H9 (cell line): ENCODE data around the gene TBX21. TPM values are rescaled to one million over a fixed set of nuclear protein-coding genes. Genes with fewer than 3 reads are reported as not detected.

ENCODE experiments used
- DNase-seq: peaks from one replicate; pipeline ENCODE4 v3.0.0-alpha.2; 2017
- H2AFZ ChIP-seq: one replicate; pipeline ENCODE4 v1.6.1; 2013; ENCODE audit warnings: mild to moderate bottlenecking, low read length, control low read depth, moderate library complexity
- H2AK5ac ChIP-seq: 2 replicates; pipeline ENCODE4 v1.6.1; 2013; ENCODE audit warnings: low read length, control low read depth, mixed read lengths; ENCODE audit not compliant: insufficient read length
- H2BK120ac ChIP-seq: one replicate; pipeline ENCODE4 v1.6.1; 2013; ENCODE audit warnings: low read depth, mild to moderate bottlenecking, low read length, control low read depth, inconsistent platforms; ENCODE audit not compliant: poor library complexity, severe bottlenecking
- H2BK12ac ChIP-seq: 2 replicates; pipeline ENCODE4 v1.6.1; 2013; ENCODE audit warnings: low read length, control low read depth, mixed read lengths, low read depth; ENCODE audit not compliant: insufficient read length
- H2BK15ac ChIP-seq: 2 replicates; pipeline ENCODE4 v1.6.1; 2013; ENCODE audit warnings: low read depth, low read length, control low read depth
- H2BK20ac ChIP-seq: one replicate; pipeline ENCODE4 v1.6.1; 2013; ENCODE audit warnings: low read depth, mild to moderate bottlenecking, low read length, control low read depth, inconsistent platforms; ENCODE audit not compliant: poor library complexity, severe bottlenecking
- H2BK5ac ChIP-seq: 2 replicates; pipeline ENCODE4 v1.6.1; 2013; ENCODE audit warnings: low read length, control low read depth, mixed read lengths; ENCODE audit not compliant: insufficient read length
- H3K14ac ChIP-seq: 2 replicates; pipeline ENCODE4 v1.6.1; 2013; ENCODE audit warnings: low read length, control low read depth; ENCODE audit not compliant: insufficient read depth
- H3K18ac ChIP-seq: 2 replicates; pipeline ENCODE4 v1.6.1; 2013; ENCODE audit warnings: low read depth, mild to moderate bottlenecking, mixed read lengths, low read length, control low read depth; ENCODE audit not compliant: insufficient read length
- H3K23ac ChIP-seq: 2 replicates; pipeline ENCODE4 v1.6.1; 2013; ENCODE audit warnings: low read length, control low read depth, mixed read lengths, low read depth; ENCODE audit not compliant: insufficient read length
- H3K23me2 ChIP-seq: 2 replicates; pipeline ENCODE4 v1.6.1; 2013; ENCODE audit warnings: low read depth, mild to moderate bottlenecking, mixed read lengths, low read length, control low read depth; ENCODE audit not compliant: insufficient read length, poor library complexity, severe bottlenecking
- H3K27ac ChIP-seq: 2 replicates; pipeline ENCODE4 v1.5.1; 2013; ENCODE audit warnings: low read length, control low read depth, mixed read lengths, low read depth; ENCODE audit not compliant: insufficient read length
- H3K27me3 ChIP-seq: 2 replicates; pipeline ENCODE4 v1.6.1; 2013; ENCODE audit warnings: low read length, control low read depth, inconsistent platforms; ENCODE audit not compliant: insufficient read depth
- H3K4ac ChIP-seq: 2 replicates; pipeline ENCODE4 v1.6.1; 2013; ENCODE audit warnings: low read depth, mild to moderate bottlenecking, control low read depth, inconsistent platforms, low read length, moderate library complexity
- H3K4me1 ChIP-seq: 2 replicates; pipeline ENCODE4 v1.6.1; 2013; ENCODE audit warnings: low read length, control low read depth, inconsistent platforms; ENCODE audit not compliant: insufficient read depth
- H3K4me2 ChIP-seq: 2 replicates; pipeline ENCODE4 v1.6.1; 2013; ENCODE audit warnings: low read length, control low read depth, mixed read lengths; ENCODE audit not compliant: insufficient read length, insufficient read depth
- H3K56ac ChIP-seq: 2 replicates; pipeline ENCODE4 v1.6.1; 2013; ENCODE audit warnings: low read depth, mild to moderate bottlenecking, mixed read lengths, low read length, control low read depth; ENCODE audit not compliant: insufficient read length
- H3K79me1 ChIP-seq: 2 replicates; pipeline ENCODE4 v1.6.1; 2013; ENCODE audit warnings: low read depth, mild to moderate bottlenecking, moderate library complexity, low read length, control low read depth, inconsistent platforms; ENCODE audit not compliant: insufficient read depth, poor library complexity, severe bottlenecking
- H3K79me2 ChIP-seq: 2 replicates; pipeline ENCODE4 v1.6.1; 2013; ENCODE audit warnings: low read length, control low read depth, inconsistent platforms; ENCODE audit not compliant: insufficient read depth
- H3K9ac ChIP-seq: 2 replicates; pipeline ENCODE4 v1.6.1; 2013; ENCODE audit warnings: low read length, control low read depth, mixed read lengths; ENCODE audit not compliant: insufficient read length; ENCODE audit errors: extremely low read depth
- H3K9me3 ChIP-seq: one replicate; pipeline ENCODE4 v1.6.1; 2013; ENCODE audit warnings: low read depth, low read length, inconsistent platforms; ENCODE audit not compliant: control insufficient read depth
- H3T11ph ChIP-seq: one replicate; pipeline ENCODE4 v1.6.1; 2013; ENCODE audit warnings: mild to moderate bottlenecking, low read length, control low read depth, inconsistent platforms
- H4K20me1 ChIP-seq: one replicate; pipeline ENCODE4 v1.6.1; 2013; ENCODE audit not compliant: control insufficient read depth, insufficient read length, insufficient read depth
- H4K5ac ChIP-seq: 2 replicates; pipeline ENCODE4 v1.6.1; 2013; ENCODE audit warnings: low read depth, mild to moderate bottlenecking, mixed read lengths, low read length, control low read depth; ENCODE audit not compliant: insufficient read length
- H4K8ac ChIP-seq: replicated peaks from 2 replicates; pipeline ENCODE4 v1.6.1; 2013; ENCODE audit warnings: low read length, control low read depth, mixed read lengths, low read depth; ENCODE audit not compliant: insufficient read length
- H4K91ac ChIP-seq: 2 replicates; pipeline ENCODE4 v1.6.1; 2013; ENCODE audit warnings: low read depth, mild to moderate bottlenecking, moderate library complexity, mixed read lengths, low read length, control low read depth; ENCODE audit not compliant: insufficient read length
- H3K27ac Mint-ChIP-seq, 3 experiments: 2 replicates in 2 of 3; 3 replicates in 1 of 3; pipeline ENCODE4 v1.8.0; 2020 to 2021; ENCODE audit warnings: mixed read lengths in 3 of 3, mild to moderate bottlenecking in 1 of 3, moderate library complexity in 1 of 3
- H3K27me3 Mint-ChIP-seq: 2 replicates; pipeline ENCODE4 v1.8.0; 2021; ENCODE audit warnings: low read depth, mild to moderate bottlenecking, moderate library complexity, mixed read lengths
- H3K36me3 Mint-ChIP-seq, 3 experiments: 2 replicates in 2 of 3; 3 replicates in 1 of 3; pipeline ENCODE4 v1.8.0; 2020 to 2021; ENCODE audit warnings: low read depth in 3 of 3, mixed read lengths in 3 of 3; ENCODE audit not compliant: insufficient read depth in 1 of 3
- H3K4me1 Mint-ChIP-seq, 2 experiments: 2 replicates each; pipeline ENCODE4 v1.8.0; 2020; ENCODE audit warnings: mixed read lengths in 2 of 2
- H3K4me3 Mint-ChIP-seq, 2 experiments: 2 replicates in 1 of 2; 3 replicates in 1 of 2; pipeline ENCODE4 v1.8.0; 2020 to 2021; ENCODE audit warnings: mild to moderate bottlenecking in 2 of 2, mixed read lengths in 2 of 2, moderate library complexity in 1 of 2
- H3K9me3 Mint-ChIP-seq, 2 experiments: 2 replicates in 1 of 2; 3 replicates in 1 of 2; pipeline ENCODE4 v1.8.0; 2020; ENCODE audit warnings: mild to moderate bottlenecking in 2 of 2, mixed read lengths in 2 of 2, moderate library complexity in 1 of 2
- CTCF ChIP-seq: fragments of 200-600 bp; sonication (generic); conservative IDR thresholded peaks from 3 replicates; pipeline ENCODE4 v1.8.0; 2021; ENCODE audit warnings: antibody characterized with exemption, mild to moderate bottlenecking
- WGBS: extraction: QIAGEN DNeasy Blood & Tissue Kit; methylation state at CpG from one replicate; pipeline ENCODE4 v1.1.7; 2013; ENCODE audit warnings: missing lambda C conversion rate, low lambda C conversion rate, mixed read lengths; ENCODE audit not compliant: insufficient read length; ENCODE audit errors: extremely low coverage; 5-methylcytosine and 5-hydroxymethylcytosine counted together
- total RNA-seq: library from RNA; stranded (reverse); gene quantifications from 2 replicates; pipeline ENCODE4 v1.2.1, GENCODE V29; 2021

TBX21 gene
- total RNA-seq, 1 experiment from 2014 or later, result not detected

- no peak overlapping the region for H3K27ac Mint-ChIP-seq
- H3K27me3 Mint-ChIP-seq, result peaks cover 73% of the 10 kb centered on the region
- no peaks in the 10 kb centered on the region for H3K9me3 ChIP-seq
- no peak overlapping the region for H3T11ph ChIP-seq
- H3K4me1 ChIP-seq, result no peaks in the 10 kb centered on the region
- H3K79me1 ChIP-seq, result no peaks in the 10 kb centered on the region
- no peak overlapping the region for H2AK5ac ChIP-seq
- no peaks in the 10 kb centered on the region; a peak in 1 of 7 replicates for H3K36me3 Mint-ChIP-seq
- no peaks in the 10 kb centered on the region for H4K20me1 ChIP-seq
- H2AFZ ChIP-seq, result no peak overlapping the region
- no CpG with 5 or more reads among the region's 3 CpGs for WGBS
- DNase-seq, result no peak
- H4K5ac ChIP-seq, result no peak overlapping the region
- no peak overlapping the region for H2BK5ac ChIP-seq
- H4K91ac ChIP-seq, result no peak overlapping the region
- H3K9ac ChIP-seq, result no peak overlapping the region
- peaks cover 9 to 17% of the 10 kb centered on the region in 2 experiments for H3K4me1 Mint-ChIP-seq
- H2BK20ac ChIP-seq, result no peak overlapping the region
- no peak for TF ChIP-seq CTCF
- H3K4me2 ChIP-seq, result no peak overlapping the region
- H3K4ac ChIP-seq, result no peak overlapping the region
- H3K18ac ChIP-seq, result no peak overlapping the region
- no peak overlapping the region; a peak in 1 of 5 replicates for H3K4me3 Mint-ChIP-seq
- peaks cover 9% of the 10 kb centered on the region for H3K23me2 ChIP-seq
- H2BK120ac ChIP-seq, result no peak overlapping the region
- no peak overlapping the region for H2BK15ac ChIP-seq
- H3K23ac ChIP-seq, result no peak overlapping the region
- H3K56ac ChIP-seq, result no peak overlapping the region
- H2BK12ac ChIP-seq, result no peak overlapping the region
- no peak overlapping the region for H3K14ac ChIP-seq
- H3K27ac ChIP-seq, result no peak overlapping the region
- H4K8ac ChIP-seq, result no peak overlapping the region
- peaks cover 26% of the 10 kb centered on the region for H3K27me3 ChIP-seq
- peaks cover 0 to 2% of the 10 kb centered on the region in 2 experiments; a peak in 1 of 5 replicates for H3K9me3 Mint-ChIP-seq
- H3K79me2 ChIP-seq, result no peaks in the 10 kb centered on the region
Observed at GRCh38 chr17:47735139-47735464, 2.1 kb downstream of the TBX21 start.
